Central memory CD8-positive, alpha-beta T cell (primary cell): ENCODE measurements around the gene RGL2.
"Not testable (repeated sequence)": the region's sequence is repeated elsewhere in the genome, so short reads cannot be mapped to it uniquely, and the experiment has no call there.

Source experiments
- ATAC-seq: fragments of 150-1000 bp; cut with Tn5 transposase; replicated peaks from 2 replicates; pipeline ENCODE4 v1.10.0; 2022; ENCODE audit warnings: mild to moderate bottlenecking, moderate FRiP score, moderate number of reproducible peaks; ENCODE audit not compliant: poor library complexity, severe bottlenecking; ENCODE audit errors: extremely low read depth
- DNase-seq, 2 donors: peaks; one replicate each; pipeline ENCODE4 v3.0.0; 2021; ENCODE audit warnings: low spot score in 2 of 2
- H3K27ac Mint-ChIP-seq: one replicate; pipeline ENCODE4 v1.8.0; 2022; ENCODE audit warnings: low read depth, mild to moderate bottlenecking, moderate library complexity, mixed read lengths
- H3K27me3 Mint-ChIP-seq: one replicate; pipeline ENCODE4 v1.8.0; 2022; ENCODE audit warnings: mixed read lengths
- H3K36me3 Mint-ChIP-seq: one replicate; pipeline ENCODE4 v1.8.0; 2022; ENCODE audit warnings: mild to moderate bottlenecking, moderate library complexity, mixed read lengths; ENCODE audit not compliant: insufficient read depth
- H3K4me1 Mint-ChIP-seq: one replicate; pipeline ENCODE4 v1.8.0; 2022; ENCODE audit warnings: mixed read lengths
- H3K4me3 Mint-ChIP-seq: one replicate; pipeline ENCODE4 v1.8.0; 2022; ENCODE audit warnings: mild to moderate bottlenecking, moderate library complexity, mixed read lengths
- H3K9me3 Mint-ChIP-seq: one replicate; pipeline ENCODE4 v1.8.0; 2022; ENCODE audit warnings: mixed read lengths

RGL2 gene

DNA sequence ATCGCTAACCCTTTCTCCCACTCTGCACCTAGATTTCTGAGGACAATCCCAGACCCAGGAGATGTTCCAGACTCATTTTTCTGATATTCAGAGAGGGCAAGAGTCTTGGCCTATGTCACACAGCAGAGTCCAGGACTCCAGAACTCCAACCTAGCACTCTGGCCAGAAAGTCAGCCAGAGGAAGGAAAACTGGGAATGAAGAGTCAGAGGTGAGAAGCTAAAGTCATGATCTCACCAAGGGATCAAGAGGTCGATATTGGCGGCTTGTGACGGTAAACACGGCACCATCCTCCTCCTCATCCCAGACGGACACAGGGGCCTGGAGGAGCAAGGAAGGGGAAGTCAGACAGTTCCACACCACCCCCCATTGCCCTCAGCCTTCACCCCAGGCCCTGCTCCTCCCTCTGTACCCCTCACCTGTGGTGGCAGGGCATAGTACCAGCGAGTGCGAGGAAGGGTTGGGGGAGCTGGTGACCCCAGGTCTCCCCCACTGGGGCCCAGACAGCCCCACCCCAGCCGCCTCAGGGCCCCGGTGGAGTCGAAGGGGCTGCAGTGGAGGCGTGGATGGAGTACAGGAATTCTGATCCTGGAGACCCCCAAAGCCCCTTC lies 1.8 kb downstream of the RGL2 start:
- H3K27ac Mint-ChIP-seq = no peak overlapping the region
- H3K4me1 Mint-ChIP-seq = peaks cover 47% of the 10 kb centered on the region
- no peak for DNase-seq

DNA sequence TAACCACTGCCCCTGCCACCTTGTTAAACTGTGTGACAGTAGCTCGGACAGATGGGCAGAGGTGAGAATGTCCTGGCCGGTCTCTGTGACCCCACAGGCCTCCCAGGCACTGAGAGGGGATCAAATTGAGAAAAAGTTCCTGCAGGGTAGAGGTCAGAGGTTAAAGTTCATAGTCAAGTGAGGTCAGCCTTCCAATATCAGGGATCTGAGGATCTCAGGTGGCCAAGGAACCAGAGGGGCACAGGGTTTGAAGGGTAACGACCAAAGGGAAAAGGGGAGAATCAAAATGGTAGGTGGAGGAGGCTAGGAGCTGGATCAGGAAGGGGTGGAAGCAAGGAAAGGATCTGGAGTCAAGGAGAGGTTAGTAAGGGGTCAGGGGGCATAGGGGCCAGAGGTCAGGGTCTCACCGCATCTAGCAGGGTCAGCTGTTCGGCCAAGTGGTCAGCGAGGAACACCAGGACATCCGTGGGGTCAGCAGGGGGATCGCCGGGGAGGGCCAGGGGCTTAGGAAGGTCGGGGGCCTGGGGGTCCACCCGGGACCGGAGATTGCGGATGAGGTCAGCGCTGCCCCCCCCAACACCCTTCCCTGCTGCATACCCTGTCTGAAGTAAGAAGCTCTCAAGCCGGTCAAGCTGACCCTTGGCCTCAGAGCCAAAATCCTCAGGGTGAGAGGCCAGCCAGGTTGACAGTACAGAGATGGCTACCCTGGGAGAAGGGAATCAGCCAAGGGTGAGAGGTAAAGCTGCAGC lies 2.9 kb downstream of the RGL2 start:
- no peaks in the 10 kb centered on the region for H3K9me3 Mint-ChIP-seq
- peaks cover 41% of the 10 kb centered on the region for H3K4me1 Mint-ChIP-seq
- peak overlapping the region; percentile 72 for H3K27ac Mint-ChIP-seq
- H3K27me3 Mint-ChIP-seq = no peaks in the 10 kb centered on the region
- peak overlapping the region; percentile 97 for H3K4me3 Mint-ChIP-seq
- peaks cover 36% of the 10 kb centered on the region for H3K36me3 Mint-ChIP-seq
- ATAC-seq (no peak), DNase-seq (no peak)

More for the DNA sequence above, 1.8 kb downstream of the RGL2 start:
- Mint-ChIP-seq H3K36me3 (peaks cover 43% of the 10 kb centered on the region), H3K9me3 (no peaks in the 10 kb centered on the region), H3K4me3 (peak overlapping the region; percentile 97), H3K27me3 (no peaks in the 10 kb centered on the region)
- ATAC-seq = no peak

DNA sequence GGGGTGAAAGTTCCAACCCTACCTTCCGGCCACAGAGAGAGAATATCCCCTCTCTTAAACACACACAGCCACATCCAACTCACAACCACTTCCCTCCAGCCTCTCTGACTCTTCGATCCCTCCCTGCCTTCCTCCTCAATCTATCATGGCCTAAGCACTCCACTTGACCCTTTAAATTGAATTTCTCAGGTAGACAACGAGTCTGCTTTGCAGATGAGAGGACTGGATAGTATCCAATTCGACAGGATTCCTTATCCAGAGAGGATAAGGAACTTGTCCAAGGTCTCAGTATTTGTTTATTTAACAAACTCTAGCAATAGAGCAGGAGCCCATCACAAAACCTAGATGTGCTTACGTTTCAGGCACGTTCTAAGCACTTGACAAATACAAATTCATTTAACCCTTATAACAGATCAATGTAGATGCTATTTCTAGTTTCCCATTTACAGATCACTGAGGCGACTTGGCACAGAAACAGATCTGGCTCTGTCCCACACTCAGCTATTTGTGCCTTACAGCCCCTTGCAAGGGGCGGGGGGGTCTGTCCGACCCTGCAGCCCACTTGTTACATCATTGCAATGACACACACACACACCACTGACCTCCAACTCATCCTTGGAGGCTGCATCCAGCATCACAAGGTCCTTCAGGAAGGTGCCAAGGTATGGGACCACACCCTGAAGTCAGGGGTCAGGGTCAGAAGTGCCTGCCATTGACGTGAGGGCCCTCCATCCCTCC lies 4.5 kb downstream of the RGL2 start:
- no peak overlapping the region for H3K27ac Mint-ChIP-seq

DNA sequence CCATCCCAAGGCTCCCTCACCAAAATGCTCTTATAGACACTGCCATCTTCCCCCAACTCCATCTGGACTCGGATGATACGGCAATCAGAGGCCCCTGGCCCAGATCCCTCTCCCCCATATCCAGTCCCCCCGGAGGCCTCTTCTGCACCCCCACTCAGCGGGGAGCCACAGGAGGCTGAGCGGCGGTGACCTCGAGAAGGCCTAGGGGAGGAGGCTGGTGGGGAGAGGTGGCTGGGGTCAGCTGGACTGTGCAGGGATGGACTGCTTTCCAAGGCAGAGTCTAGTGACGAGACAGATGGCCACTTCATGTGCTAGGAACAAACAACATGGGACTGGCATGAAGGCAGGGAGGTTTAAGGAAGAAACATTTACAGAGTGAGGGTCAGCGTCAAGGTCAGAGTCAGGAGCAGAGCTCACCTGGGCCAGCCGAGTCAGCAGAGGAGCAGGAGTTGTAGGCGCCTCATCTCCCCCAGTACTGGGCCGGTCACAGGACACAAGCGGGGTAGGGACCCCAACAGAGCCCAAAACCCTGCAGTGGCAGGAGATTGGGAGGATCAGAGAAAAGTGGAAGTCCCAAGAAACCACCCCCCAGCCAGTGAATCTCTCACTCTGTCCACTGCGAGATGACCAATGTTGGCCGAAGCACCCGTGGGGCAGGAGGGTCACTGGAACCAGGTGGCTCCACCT lies 5.6 kb downstream of the RGL2 start:
- no peaks in the 10 kb centered on the region for H3K9me3 Mint-ChIP-seq
- H3K36me3 Mint-ChIP-seq = peaks cover 28% of the 10 kb centered on the region
- peaks cover 51% of the 10 kb centered on the region for H3K4me1 Mint-ChIP-seq
- H3K27me3 Mint-ChIP-seq = no peaks in the 10 kb centered on the region
- no peak for ATAC-seq
- DNase-seq = no peak
- H3K4me3 Mint-ChIP-seq = no peak overlapping the region
- no peak overlapping the region for H3K27ac Mint-ChIP-seq

More for the DNA sequence above, 4.5 kb downstream of the RGL2 start:
- Mint-ChIP-seq H3K27me3 (no peaks in the 10 kb centered on the region), H3K9me3 (no peaks in the 10 kb centered on the region), H3K36me3 (peaks cover 30% of the 10 kb centered on the region), H3K4me3 (no peak overlapping the region), H3K4me1 (peaks cover 47% of the 10 kb centered on the region)
- DNase-seq (no peak), ATAC-seq (no peak)

DNA sequence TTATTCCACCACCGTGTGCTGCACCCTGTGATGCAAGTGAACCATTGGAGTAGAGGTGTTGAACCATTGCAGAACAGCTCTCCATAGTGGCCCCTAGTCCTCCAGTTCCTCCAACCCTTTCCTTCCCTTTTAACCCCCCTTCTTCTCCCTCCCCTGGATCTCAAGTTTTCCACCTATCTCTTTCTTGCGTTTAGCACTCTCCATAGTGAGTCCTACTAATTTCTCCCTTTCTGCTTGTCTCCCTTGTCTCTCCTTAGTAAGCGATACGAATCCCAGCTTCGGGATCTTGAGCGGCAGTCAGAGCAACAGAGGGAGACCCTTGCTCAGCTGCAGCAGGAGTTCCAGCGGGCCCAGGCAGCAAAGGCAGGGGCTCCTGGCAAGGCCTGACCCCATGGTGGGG lies 8.3 kb downstream of the RGL2 start:
- Mint-ChIP-seq H3K4me1 (peaks cover 47% of the 10 kb centered on the region), H3K9me3 (no peaks in the 10 kb centered on the region), H3K4me3 (peak overlapping the region; percentile 94), H3K36me3 (peaks cover 25% of the 10 kb centered on the region), H3K27me3 (no peaks in the 10 kb centered on the region), H3K27ac (no peak overlapping the region)
- DNase-seq (no peak), ATAC-seq (no peak)

DNA sequence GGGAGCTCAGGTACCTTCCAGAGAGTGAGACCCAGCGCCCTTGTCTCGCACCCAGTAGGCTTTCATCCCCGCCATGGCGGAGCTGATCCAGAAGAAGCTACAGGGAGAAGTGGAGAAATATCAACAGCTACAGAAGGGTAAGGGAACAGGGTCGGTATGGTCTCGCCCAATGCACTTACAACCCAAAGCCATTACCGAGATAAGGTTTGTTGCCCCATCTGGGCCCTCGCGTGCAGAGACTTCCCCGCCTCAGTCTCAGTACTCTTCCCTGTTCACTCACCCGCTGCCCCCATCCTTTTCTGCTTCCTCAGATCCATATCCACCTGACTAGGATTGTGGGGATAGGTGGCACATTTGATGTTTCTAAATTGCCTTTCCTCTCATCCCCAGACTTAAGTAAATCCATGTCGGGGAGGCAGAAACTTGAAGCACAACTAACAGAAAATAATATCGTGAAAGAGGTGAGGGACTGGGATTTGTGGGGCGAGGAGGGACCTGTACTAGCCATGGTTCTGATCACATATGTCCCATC lies 8.9 kb downstream of the RGL2 start:
- H3K27ac Mint-ChIP-seq = peak overlapping the region; percentile 92
- H3K27me3 Mint-ChIP-seq = no peaks in the 10 kb centered on the region
- peaks cover 46% of the 10 kb centered on the region for H3K4me1 Mint-ChIP-seq
- H3K4me3 Mint-ChIP-seq = peak overlapping the region; percentile 94
- DNase-seq = no peak
- peaks cover 25% of the 10 kb centered on the region for H3K36me3 Mint-ChIP-seq
- ATAC-seq = peak; percentile 15
- H3K9me3 Mint-ChIP-seq = no peaks in the 10 kb centered on the region

DNA sequence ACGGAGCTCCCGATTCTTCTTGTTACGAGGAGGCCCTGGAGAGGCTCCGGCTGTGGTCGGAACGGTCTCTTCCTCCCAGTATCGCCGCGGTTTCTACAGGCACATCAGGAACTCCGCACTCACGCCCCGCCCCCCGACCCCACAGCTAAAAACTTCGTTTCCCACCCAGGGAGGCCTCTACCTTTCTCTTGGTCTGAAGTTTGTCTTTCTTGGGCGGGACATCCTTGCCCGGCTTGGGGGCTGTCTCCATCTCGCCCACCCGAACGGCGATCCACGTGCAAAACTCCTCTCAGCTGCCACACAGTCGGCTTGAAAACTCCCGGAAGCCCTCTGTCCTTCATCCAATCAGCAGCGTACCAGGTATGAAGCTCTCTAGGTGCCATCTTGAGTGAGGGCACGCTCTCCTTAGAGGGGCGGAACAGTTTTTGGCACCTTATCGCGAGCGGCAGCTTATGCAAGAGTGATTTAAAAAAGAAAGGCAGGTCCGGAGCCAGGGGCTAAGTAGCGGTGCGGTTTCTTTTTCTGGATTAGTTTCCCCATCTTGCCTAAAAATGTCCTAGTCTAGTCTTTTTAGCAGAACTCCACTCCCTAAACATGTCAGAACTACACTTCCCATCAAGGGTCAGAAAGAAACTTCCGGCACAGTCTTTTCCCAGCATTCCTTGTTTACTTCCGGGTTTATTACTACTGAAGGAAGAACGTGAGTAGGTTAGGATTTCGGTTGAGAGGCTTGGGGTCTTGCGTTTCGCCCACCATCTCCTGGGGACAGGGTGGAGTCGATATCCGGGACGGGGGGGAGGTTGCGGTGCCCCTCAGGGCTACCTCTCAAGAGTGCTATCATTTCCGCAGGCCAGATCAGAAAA lies 9.6 kb downstream of the RGL2 start, which contains the start of the genes PFDN6 and WDR46:
Gene PFDN6, plus strand, starts transcription at position 681 of the 863 bp plus-strand sequence. CDS start 256 bp downstream, outside the sequence.
Gene WDR46, minus strand, starts transcription at position 319 of the 863 bp plus-strand sequence. Its CDS starts 69 bp downstream, at position 250.
- Mint-ChIP-seq H3K27ac (peak within 1 kb of the TSS; percentile 92), H3K4me3 (peak within 1 kb of the TSS; percentile 94), H3K36me3 (peaks cover 27% of the 10 kb centered on the region), H3K9me3 (no peaks in the 10 kb centered on the region), H3K4me1 (peaks cover 46% of the 10 kb centered on the region), H3K27me3 (no peaks in the 10 kb centered on the region)
- peak; percentile 69 to 76 for DNase-seq
- peak; percentile 97 for ATAC-seq

DNA sequence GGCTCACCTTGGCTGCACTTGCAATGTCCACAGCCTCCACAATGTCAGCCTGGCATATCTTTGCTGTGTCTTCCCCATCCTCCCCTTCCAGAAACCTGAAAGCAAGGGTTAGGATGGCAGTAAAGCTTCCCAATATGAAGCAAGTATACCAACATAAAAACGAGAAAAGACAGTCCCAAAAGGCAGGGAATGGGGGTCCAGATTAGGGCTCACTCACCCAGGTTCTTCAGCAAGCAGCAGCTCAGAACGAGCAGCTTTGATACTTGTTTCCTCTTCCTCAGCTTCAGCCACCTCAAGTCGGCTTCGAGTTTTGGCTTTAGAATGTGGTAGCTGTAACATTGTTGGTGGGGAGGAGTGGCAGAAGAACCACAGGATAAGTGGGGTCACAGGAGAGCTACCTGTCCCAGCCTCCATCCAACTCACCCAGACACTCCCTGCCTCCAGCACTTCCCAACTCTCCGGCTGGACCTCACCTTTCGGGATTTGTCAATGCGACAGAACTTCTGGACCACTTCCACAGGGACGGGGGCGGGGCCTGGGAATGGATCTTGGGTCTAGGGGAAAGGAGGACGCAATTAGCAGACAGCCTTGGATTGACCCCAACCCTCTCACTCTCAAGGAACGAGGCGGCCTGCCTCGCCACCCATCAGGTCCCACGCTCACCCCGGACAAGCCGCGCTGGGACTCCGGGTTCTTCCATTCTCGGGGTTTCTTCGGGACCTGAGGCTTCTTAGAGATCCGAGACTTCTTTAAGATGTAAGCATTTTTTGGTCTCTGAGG lies 10.4 kb downstream of the RGL2 start:
- H3K27me3 Mint-ChIP-seq = no peaks in the 10 kb centered on the region
- peaks cover 46% of the 10 kb centered on the region for H3K4me1 Mint-ChIP-seq
- peaks cover 27% of the 10 kb centered on the region for H3K36me3 Mint-ChIP-seq
- DNase-seq (no peak), ATAC-seq (no peak)
- H3K9me3 Mint-ChIP-seq = no peaks in the 10 kb centered on the region
- H3K4me3 Mint-ChIP-seq = peak overlapping the region; percentile 94
- peak overlapping the region; percentile 92 for H3K27ac Mint-ChIP-seq

DNA sequence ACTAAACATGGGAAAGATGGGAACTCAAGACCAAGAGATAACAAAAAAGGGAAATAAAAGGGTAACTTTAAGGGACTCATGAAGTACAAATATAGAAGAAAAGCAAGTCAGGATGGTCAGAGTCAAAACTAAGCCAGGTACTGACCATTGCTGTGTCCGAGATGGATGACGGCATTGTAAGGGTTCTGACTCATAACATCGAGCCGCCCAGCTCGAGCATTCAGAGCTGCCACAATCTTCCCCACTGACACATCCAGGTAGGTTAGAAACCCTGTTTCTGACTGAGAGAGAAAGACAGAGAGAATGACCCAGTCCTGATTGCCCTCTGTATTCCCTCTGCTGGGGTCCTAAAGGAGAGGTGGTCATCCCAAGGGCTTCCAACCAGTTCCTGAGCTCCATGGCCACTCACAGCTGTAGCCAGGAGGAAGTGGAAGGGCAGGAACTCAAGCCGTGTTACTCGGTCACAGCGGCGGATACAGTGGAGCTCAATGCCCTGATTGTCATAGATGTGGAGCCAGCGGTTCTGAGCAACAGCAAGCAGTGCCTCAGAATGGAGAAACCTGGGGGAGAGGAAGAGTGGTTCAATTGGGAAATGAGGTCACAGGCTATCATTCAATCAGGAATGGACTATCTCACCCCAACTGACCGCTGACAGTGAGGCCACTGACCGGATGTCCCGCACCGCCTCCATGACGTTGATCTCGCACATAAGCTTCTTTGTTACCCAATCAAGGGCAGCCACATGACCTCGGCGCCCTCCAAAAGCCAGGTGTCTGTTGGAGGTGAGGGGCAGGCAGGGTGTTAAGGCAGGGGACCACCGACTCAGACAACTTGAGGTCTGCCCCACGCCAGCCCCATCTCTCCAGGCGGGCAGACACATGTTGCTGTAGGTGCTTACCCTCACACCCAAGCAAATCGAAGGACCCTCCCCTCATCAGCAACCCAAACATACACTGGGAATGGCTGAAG lies 11.5 kb downstream of the RGL2 start:
- ATAC-seq = no peak

DNA sequence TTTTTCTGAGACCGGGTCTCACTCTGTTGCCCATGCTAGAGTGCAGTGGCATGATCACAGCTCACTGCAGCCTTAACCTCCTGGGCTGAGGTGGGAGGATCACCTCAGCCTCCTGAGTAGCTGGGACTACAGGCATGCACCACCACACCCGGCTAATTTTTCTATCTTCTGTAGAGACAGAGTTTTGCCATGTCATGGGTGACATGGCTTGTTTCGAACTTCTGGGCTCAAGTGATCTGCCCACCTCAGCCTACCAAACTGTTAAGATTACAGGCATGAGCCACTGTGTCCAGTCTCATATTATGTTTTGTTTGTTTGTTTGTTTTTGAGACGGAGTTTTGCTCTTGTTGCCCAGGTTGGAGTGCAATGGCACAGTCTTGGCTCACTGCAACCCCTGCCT lies 13.5 kb downstream of the RGL2 start:
- H3K27ac Mint-ChIP-seq, ATAC-seq, H3K9me3 Mint-ChIP-seq, H3K27me3 Mint-ChIP-seq, H3K4me3 Mint-ChIP-seq, DNase-seq: not testable (repeated sequence)
- Mint-ChIP-seq H3K36me3 (peaks cover 30% of the 10 kb centered on the region), H3K4me1 (peaks cover 36% of the 10 kb centered on the region)

More for the DNA sequence above, 11.5 kb downstream of the RGL2 start:
- H3K4me3 Mint-ChIP-seq = peak overlapping the region; percentile 94
- H3K36me3 Mint-ChIP-seq = peaks cover 30% of the 10 kb centered on the region
- peaks cover 46% of the 10 kb centered on the region for H3K4me1 Mint-ChIP-seq
- no peaks in the 10 kb centered on the region for H3K27me3 Mint-ChIP-seq
- no peak for DNase-seq
- peak overlapping the region; percentile 22 for H3K27ac Mint-ChIP-seq
- no peaks in the 10 kb centered on the region for H3K9me3 Mint-ChIP-seq
